Measurements from ENCODE around the gene NEDD4.

DNA sequence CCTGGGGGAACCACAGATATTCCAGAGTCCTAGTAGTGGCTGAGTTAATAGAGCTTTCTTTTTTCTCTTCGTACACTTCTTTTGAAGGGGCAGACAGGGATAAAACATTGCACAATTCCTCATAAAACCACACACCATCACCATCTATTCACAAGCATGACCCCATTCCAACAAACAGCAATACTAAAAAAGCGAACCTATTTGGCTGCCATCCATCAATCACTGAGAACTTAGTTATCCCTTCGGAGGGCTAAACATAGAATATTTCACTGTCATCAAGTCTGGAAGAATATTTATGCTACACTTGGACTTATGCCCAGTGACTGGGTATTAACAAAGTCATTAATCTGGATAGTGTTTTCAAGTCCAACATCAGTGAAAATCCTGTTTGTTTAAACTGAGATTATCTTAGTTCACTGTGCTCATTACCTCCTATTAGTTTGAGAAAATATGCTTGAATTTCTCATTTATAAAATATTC lies 170.2 kb downstream of the NEDD4 start:
- TF ChIP-seq GATA3 (IDR thresholded peaks at IDR 0.05; ENCODE audit: low read depth, low read length) (no peak), GATA2 (IDR thresholded peaks at IDR 0.05; ENCODE audit: low read depth, low read length) (no peak)
